Suprapubic skin (tissue), 4 donors: ENCODE measurements around the gene SKAP1. TPM values are rescaled to one million over a fixed set of nuclear protein-coding genes. Genes with fewer than 3 reads are reported as not detected.

ENCODE experiments used
- DNase-seq, 2 donors: peaks; one replicate each; pipeline ENCODE4 v3.0.0-alpha.2; 2019; ENCODE audit warnings: low spot score in 2 of 2
- H3K27ac ChIP-seq: fragments of 200-600 bp; sonication (generic); one replicate; pipeline ENCODE4 v1.5.1; 2019
- H3K27me3 ChIP-seq: fragments of 200-600 bp; sonication (generic); one replicate; pipeline ENCODE4 v1.5.1; 2019
- H3K36me3 ChIP-seq: fragments of 200-600 bp; sonication (generic); one replicate; pipeline ENCODE4 v1.5.1; 2019
- H3K4me1 ChIP-seq: fragments of 200-600 bp; sonication (generic); one replicate; pipeline ENCODE4 v1.5.1; 2019
- H3K4me3 ChIP-seq: fragments of 200-600 bp; sonication (generic); one replicate; pipeline ENCODE4 v1.5.1; 2019; ENCODE audit warnings: mild to moderate bottlenecking
- H3K9me3 ChIP-seq: fragments of 200-600 bp; sonication (generic); one replicate; pipeline ENCODE4 v1.5.1; 2019
- EP300 ChIP-seq: sonication (generic); formaldehyde crosslinking; IDR thresholded peaks from one replicate; pipeline ENCODE4 v1.6.1; 2017; ENCODE audit warnings: antibody characterized with exemption
- POLR2A ChIP-seq, 2 donors: fragments of 450-650 bp; IDR thresholded peaks; one replicate each; pipeline ENCODE4 v1.6.1; 2017; ENCODE audit warnings: antibody characterized with exemption in 2 of 2, mild to moderate bottlenecking in 2 of 2, moderate library complexity in 2 of 2
- POLR2AphosphoS5 ChIP-seq, 3 donors: sonication (generic); formaldehyde crosslinking; IDR thresholded peaks; one replicate each; pipeline ENCODE4 v1.6.1; 2017; ENCODE audit warnings: antibody characterized with exemption in 3 of 3
- WGBS: methylation state at CpG from one replicate; pipeline ENCODE4 v1.1.5; 2018; 5-methylcytosine and 5-hydroxymethylcytosine counted together
- total RNA-seq, 4 donors: library from RNA; depleted of rRNA; stranded (reverse); fragments of >200 nt; gene quantifications; one replicate each; pipeline ENCODE4 v1.1.0, GENCODE V29; 2016
- TF ChIP-seq, protein P1 (sequence below), 2 donors: fragments of 200-600 bp in 1 of 2; fragments of 450-650 bp in 1 of 2; sonication (generic) in 1 of 2; IDR thresholded peaks; one replicate each; pipeline ENCODE4 v1.5.1; 2016 to 2019; ENCODE audit warnings: antibody characterized with exemption in 2 of 2, mild to moderate bottlenecking in 1 of 2, moderate library complexity in 1 of 2

The SKAP1 gene
- total RNA-seq, 4 donors from 2014 or later: 1.0 to 1.5 TPM; not detected in 2

DNA sequence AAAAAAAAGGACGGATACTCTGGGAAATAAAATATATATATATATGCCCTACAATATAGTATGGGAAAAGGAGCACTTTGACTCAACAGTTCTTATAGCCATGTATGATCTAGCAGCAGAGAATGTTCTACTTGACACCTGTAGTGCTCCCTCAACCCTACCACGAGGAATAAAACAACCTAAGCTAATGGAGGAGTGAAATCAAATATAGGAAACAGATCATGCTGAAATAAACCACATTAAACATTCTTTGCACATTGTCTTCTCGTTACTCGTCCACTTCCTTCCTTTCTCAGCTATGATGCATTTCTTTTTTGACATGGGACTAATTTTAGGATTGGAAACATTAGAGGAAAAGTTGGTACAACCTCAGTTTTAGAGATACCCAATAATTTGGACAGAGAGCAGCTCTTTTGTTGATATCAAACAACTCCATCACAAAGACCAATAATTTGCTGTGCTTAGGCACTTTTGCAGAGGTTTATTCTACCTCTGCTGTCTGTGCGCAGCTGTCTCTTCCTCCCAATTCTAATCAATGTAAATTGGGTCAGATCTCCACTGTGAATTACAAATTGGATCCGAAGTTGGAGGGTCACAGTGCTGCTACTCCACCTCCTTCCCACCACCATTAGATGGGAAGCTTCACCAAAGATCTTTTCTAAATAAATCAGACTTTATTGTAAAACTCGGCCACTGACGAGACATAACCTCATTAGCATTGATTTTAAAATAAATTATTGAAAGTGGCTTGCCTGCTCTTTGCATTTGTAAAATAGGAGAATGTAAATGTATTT lies 256.6 kb downstream of the SKAP1 start:
- DNase-seq: no peak
- no peak overlapping the region for H3K4me3 ChIP-seq
- no peaks in the 10 kb centered on the region for H3K36me3 ChIP-seq
- TF ChIP-seq, protein P1, sequence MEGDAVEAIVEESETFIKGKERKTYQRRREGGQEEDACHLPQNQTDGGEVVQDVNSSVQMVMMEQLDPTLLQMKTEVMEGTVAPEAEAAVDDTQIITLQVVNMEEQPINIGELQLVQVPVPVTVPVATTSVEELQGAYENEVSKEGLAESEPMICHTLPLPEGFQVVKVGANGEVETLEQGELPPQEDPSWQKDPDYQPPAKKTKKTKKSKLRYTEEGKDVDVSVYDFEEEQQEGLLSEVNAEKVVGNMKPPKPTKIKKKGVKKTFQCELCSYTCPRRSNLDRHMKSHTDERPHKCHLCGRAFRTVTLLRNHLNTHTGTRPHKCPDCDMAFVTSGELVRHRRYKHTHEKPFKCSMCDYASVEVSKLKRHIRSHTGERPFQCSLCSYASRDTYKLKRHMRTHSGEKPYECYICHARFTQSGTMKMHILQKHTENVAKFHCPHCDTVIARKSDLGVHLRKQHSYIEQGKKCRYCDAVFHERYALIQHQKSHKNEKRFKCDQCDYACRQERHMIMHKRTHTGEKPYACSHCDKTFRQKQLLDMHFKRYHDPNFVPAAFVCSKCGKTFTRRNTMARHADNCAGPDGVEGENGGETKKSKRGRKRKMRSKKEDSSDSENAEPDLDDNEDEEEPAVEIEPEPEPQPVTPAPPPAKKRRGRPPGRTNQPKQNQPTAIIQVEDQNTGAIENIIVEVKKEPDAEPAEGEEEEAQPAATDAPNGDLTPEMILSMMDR (IDR thresholded peaks at IDR 0.05): no peak
- TF ChIP-seq POLR2AphosphoS5 (IDR thresholded peaks at IDR 0.05) (no peak), POLR2A (IDR thresholded peaks at IDR 0.05) (no peak)
- H3K27me3 ChIP-seq: peaks cover 18% of the 10 kb centered on the region
- no peaks in the 10 kb centered on the region for H3K4me1 ChIP-seq
- WGBS: 79% methylated on average over 8 of the region's 8 CpGs
- H3K9me3 ChIP-seq: no peaks in the 10 kb centered on the region
- no peak overlapping the region for H3K27ac ChIP-seq

- Histone ChIP-seq H3K9me3 (no peaks in the 10 kb centered on the region), H3K4me1 (no peaks in the 10 kb centered on the region), H3K27me3 (peaks cover 31% of the 10 kb centered on the region), H3K36me3 (no peaks in the 10 kb centered on the region), H3K4me3 (no peak overlapping the region), H3K27ac (no peak overlapping the region)
- WGBS: 68% methylated on average over 1 of the region's 1 CpG
- TF ChIP-seq EP300 (no peak), POLR2A (IDR thresholded peaks at IDR 0.05) (no peak), POLR2AphosphoS5 (IDR thresholded peaks at IDR 0.05) (no peak)
- TF ChIP-seq, protein P1 (IDR thresholded peaks at IDR 0.05): no peak
- no peak for DNase-seq
These were observed 260.1 kb downstream of the SKAP1 start for GRCh38 chr17:48169926-48170325.

GRCh38 chr17:48163809-48164208 lies 266.2 kb downstream of the SKAP1 start:
- H3K27me3 ChIP-seq: peaks cover 16% of the 10 kb centered on the region
- H3K9me3 ChIP-seq: no peaks in the 10 kb centered on the region
- DNase-seq: no peak
- WGBS: 94% methylated on average over 1 of the region's 1 CpG
- no peaks in the 10 kb centered on the region for H3K36me3 ChIP-seq
- H3K27ac ChIP-seq: no peak overlapping the region
- TF ChIP-seq EP300: no peak
- no peak for TF ChIP-seq POLR2AphosphoS5 (IDR thresholded peaks at IDR 0.05)
- no peak for TF ChIP-seq POLR2A (IDR thresholded peaks at IDR 0.05)
- TF ChIP-seq, protein P1 (IDR thresholded peaks at IDR 0.05): no peak
- H3K4me1 ChIP-seq: no peaks in the 10 kb centered on the region
- H3K4me3 ChIP-seq: no peak overlapping the region

- DNase-seq: no peak
- no peak overlapping the region for H3K27ac ChIP-seq
- WGBS: 37% methylated on average over 5 of the region's 5 CpGs
These were observed 267.0 kb downstream of the SKAP1 start for GRCh38 chr17:48162946-48163506.

More at GRCh38 chr17:48162946-48163506, 267.0 kb downstream of the SKAP1 start:
- Histone ChIP-seq H3K4me3 (no peak overlapping the region), H3K9me3 (no peaks in the 10 kb centered on the region), H3K4me1 (no peaks in the 10 kb centered on the region), H3K36me3 (no peaks in the 10 kb centered on the region), H3K27me3 (peaks cover 10% of the 10 kb centered on the region)
- TF ChIP-seq, protein P1 (IDR thresholded peaks at IDR 0.05): no peak
- no peak for TF ChIP-seq POLR2AphosphoS5 (IDR thresholded peaks at IDR 0.05)
- TF ChIP-seq POLR2A (IDR thresholded peaks at IDR 0.05): no peak
- TF ChIP-seq EP300: no peak
